ENCODE measurements around the gene CMIP.
"Not testable (repeated sequence)": the region's sequence is repeated elsewhere in the genome, so short reads cannot be mapped to it uniquely, and the experiment has no call there.

CMIP gene

DNA sequence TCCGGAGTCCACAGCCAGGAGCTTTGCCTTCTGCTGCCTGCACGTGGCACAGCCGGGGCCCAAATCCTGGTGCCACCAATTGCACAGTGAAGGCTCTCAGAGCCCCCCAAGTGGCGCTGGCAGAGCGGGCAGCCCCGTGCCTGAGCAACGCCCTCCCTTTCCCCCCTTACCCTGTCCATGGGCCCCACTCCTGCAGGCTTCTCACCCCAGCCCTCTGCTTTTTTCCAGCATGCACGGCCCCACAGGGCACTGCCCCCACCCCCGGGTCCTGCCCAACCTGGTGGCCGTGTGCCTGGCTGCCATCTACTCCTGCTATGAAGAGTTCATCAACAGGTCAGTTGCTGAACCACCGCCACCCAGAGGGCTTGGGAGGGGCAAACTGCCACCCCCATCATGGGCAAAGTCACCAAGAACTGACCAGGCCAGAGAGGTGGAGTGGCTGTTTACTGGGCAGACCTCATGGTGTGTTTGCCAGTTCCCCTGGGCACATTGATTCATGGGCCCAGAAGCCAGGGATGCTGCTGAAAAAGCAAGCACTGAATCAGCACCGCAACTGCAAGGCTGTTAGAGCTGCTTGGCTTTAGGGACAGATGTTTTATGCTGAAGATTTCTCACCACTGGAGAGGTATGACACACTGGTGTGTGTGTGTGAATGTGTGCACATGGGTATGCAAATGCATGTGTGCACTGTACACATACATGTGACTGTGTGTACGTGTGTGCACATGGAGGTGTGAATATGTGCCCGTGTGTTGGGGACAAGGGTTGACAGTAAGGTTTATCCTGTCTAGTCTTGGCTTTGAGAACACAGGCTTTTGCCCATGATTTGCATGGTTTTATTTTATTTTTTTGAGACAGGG, 227.4 kb downstream of the CMIP start:
- FAIRE-seq: no peak

DNA sequence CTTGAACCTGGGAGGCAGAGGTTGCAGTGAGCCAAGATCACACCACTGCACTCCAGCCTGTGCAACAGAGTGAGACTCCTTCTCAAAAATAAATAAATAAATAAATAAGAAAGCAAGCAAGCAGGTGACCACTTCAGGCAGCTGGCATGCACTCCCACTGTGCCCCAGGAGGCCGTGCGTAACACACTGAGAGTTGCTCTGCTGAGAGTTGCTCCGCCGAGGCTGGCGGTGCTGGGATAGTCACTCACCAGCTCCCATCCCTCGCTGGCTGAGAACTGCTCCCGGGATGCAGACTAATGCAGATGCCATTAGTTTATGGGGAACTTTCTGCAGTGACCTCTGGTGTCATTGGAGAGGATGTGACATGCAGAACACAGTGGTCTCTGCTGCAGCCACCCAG, 228.8 kb downstream of the CMIP start:
- FAIRE-seq: no peak

DNA sequence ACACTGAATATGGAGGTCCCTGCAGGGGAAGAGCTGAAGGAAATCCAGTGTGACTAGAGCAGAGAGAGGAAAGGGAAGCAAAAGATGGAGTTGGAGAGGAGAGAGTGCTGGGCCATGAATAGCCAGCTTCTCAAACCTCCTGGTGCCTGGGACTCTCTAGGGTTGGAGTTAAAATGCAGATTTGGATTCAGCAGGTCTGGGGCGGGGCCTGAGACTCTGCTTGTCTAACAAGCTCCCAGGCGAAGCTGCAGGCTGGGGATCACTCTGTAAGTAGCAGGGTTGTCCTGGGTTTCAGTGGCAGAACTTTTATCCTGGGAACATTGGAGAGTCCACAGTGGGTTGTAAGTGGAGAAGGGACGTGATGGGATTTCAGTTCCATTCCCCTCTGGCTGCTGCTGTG, 231.1 kb downstream of the CMIP start:
- FAIRE-seq: no peak

DNA sequence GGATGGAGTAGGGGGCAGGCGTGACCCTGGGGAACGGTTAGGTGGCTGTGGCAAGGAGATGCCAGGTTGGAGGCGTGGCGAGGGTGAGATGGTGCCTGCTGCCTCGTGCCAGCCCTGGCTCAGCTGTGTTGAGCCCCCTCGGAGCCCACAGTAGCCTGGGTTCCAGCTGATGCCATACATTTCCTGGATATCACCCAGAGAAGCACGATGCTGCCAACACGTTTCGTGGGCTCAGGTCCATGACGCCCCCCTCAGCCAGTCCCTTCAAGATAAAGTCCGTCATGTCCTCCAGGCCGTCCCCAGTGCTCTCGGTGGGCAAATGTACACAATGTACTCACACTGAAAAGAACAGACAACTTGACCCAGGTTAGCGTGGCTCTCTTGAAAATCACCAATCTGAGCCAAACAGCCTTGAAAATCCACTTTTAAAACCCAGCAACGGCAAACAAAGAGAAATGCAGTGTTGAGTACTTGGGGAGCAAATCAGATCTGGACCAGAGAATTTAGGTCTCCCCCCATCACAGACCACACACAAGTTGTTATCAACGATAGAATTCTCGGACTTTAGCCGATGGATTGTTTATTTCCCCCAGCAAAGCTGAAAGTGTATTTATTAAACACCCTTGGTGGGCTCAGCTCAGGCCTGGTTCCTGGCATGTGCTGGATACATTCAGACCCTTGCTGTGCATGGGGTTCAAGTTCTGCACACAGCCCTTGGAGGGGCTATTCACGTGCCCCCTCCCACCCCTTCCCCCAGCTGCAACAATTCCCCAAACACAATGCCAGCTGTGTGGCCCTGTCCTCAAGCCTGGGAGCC, 231.7 kb downstream of the CMIP start:
- no peak for FAIRE-seq

- FAIRE-seq: no peak
Observed at GRCh38 chr16:81676883-81677737, 232.5 kb downstream of the CMIP start.

GRCh38 chr16:81678326-81679095, 233.9 kb downstream of the CMIP start:
- no peak for FAIRE-seq

DNA sequence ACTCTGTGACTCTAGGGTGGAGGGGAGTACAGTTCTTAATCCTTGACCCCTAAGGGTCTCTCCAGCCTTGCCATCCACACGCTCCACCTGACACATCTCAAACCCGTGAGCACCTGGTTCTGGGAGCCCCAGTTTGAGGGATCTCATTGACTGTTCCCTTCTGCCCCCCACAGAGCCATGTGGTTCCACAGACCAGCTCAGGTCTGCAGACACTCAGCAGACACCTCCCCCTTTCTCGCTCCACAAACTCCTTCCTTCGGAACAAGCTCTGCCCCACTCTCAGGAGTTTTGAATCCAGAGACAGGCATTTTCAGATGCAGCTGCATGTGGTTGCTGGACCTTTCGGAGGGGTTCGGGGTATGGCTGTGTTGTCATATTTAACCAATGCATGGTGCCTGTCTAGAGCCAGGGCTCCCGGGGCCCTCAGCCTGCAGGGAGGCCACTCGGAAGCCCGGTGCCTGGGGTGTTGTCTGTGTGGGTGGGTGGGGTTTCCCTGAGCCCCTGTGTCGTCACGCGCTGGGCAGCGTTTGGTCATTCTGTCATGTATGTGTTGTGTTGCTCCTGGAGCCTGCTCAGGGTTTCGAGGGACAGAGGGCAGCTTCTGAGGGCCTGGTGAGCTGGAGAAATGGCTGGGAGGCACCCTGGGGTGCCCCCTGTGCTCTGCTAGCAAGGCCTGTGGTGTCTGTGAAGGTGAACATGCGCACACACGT, 235.3 kb downstream of the CMIP start:
- FAIRE-seq: no peak

DNA sequence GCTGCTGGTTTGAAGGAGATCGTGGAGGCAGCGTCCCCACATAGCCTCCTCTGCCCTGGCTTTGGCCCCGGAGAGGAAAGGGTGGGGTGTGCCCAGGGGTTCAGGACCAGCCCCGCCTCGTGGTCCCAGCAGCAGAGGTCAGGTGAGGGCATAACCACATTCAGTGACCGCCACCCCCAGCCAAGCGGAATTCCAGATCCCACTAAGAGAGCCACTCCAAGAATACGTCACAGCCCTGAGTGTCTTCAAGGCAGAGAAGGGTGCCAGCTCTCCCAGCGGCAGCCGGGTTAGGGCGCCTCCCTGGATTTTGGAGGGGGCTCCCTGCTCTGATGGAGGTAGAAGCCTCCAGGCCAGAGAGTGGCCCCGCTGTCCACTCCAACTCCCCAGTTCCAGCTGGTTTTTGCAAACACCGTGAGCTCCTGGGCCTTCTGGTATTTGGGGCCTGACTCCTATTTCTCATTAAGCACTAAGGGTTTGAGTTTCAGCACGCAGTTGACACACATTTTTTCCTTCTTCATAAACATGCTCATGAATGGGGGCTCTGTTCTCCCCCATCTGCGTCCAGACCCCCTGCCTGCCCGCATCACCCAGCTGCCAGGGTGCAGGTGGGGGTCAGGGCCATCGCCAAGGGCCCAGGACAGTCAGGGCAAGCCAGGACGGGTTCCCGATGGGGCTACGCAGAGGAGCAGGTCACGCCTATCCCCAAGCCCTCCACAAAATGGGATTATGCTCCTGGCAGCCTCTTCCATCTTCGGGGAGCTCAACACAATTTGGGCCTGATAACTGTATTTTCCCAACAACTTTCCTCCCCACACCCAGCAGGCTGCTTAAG, 236.1 kb downstream of the CMIP start:
- no peak for FAIRE-seq

DNA sequence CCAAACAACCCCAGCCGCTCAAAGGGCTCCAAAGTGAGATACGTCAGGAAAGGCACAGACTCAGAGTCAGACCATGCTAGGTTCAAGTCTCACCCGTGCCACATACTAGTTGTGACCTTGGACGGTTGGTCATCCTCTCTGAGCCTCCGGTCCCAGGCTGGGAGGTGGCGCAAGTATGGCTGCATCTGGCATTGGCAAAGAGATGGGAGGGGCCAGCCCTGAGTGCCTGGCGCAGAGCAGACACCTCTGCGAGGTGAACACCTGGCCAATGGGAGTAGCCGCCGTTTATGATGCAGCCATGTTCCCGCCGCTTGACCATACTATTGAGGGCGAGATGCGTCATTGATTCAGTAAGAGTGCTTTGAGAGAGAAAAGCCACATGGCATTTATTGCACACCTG, 236.7 kb downstream of the CMIP start:
- no peak for FAIRE-seq

DNA sequence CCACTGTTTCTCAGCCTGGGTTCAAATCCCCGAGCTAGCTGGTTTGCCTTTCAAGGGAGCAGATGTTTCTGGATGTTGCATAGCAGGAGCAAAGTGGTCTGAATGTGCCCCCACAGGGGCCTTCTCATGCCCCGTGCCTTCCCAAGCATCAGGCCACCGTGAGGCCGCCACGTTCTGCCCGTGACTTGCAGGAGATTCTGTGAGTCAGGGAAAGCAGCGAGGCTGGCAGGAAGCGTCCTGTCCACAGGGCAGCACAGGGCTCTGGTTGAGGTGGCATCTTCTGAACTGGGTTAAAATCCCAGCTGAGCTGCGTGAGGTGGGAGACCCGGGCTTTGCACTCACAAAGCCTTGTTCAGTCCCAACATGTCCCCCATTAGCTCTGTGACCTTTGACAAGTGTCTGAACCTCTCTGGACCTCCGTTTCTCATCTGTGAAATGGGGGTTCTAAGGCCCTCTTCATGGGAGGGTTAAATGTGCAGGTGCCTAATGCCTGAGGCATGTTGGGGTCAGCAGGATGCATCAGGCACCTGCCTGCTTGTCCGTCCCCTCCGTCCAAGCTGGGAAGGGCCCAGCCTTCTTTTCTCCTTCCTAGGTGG, 239.7 kb downstream of the CMIP start:
- no peak for FAIRE-seq

GRCh38 chr16:81684901-81685300, 240.3 kb downstream of the CMIP start:
- no peak for FAIRE-seq

- FAIRE-seq: no peak
Observed at GRCh38 chr16:81686391-81687130, 242.0 kb downstream of the CMIP start.

GRCh38 chr16:81687131-81687456, 242.5 kb downstream of the CMIP start:
- no peak for FAIRE-seq

GRCh38 chr16:81688182-81688581, 243.6 kb downstream of the CMIP start:
- FAIRE-seq: no peak

GRCh38 chr16:81688839-81689238, 244.2 kb downstream of the CMIP start:
- FAIRE-seq: not testable (repeated sequence)

DNA sequence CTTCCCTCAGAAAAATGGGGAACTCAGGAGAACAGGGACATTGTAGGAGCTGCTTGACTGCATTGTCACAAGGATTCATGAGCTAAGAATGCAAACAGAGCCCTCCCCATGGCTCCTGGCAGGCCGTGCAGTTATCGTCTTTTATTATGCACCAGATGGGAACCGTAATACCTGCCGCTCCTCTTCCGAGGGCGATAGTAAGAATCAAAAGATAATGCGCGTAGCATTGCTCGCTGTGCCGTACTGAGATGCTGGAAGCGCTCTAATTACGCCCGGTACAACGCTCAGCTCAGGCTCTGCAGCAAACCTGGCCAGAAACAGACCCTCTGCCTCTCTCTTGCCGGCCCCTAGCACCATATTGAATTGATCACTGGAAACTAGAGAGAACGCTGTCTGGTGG, 247.4 kb downstream of the CMIP start:
- FAIRE-seq: no peak

GRCh38 chr16:81692571-81692970, 248.0 kb downstream of the CMIP start:
- no peak for FAIRE-seq

- no peak for FAIRE-seq
Observed at GRCh38 chr16:81693041-81693743, 248.6 kb downstream of the CMIP start.

- FAIRE-seq: no peak
Observed at GRCh38 chr16:81693744-81694303, 249.2 kb downstream of the CMIP start.
